LNCaP clone FGC (cell line): ENCODE data around the gene TIMD4.
"Not testable (repeated sequence)": the region's sequence is repeated elsewhere in the genome, so short reads cannot be mapped to it uniquely, and the experiment has no call there.

Source experiments
- DNase-seq: peaks from one replicate; pipeline ENCODE4 v3.0.0-alpha.2; 2011; ENCODE audit warnings: low read depth
- H3K4me3 ChIP-seq: 2 replicates; pipeline ENCODE4 v1.5.1; 2011; ENCODE audit warnings: mild to moderate bottlenecking, low read depth, low read length, control low read depth
- CTCF ChIP-seq: IDR thresholded peaks from 2 replicates; pipeline ENCODE4 v1.5.1; 2012; ENCODE audit warnings: mild to moderate bottlenecking; ENCODE audit not compliant: control insufficient read depth, insufficient read depth; ENCODE audit errors: extremely low read depth

Gene TIMD4

GRCh38 chr5:156971848-156972525, 9.0 kb upstream of the TIMD4 start:
- DNase-seq = peak; percentile 48
- no peak overlapping the region for H3K4me3 ChIP-seq
- no peak for TF ChIP-seq CTCF

GRCh38 chr5:156971415-156971814, 8.4 kb upstream of the TIMD4 start:
- no peak for DNase-seq
- no peak for TF ChIP-seq CTCF
- H3K4me3 ChIP-seq = no peak overlapping the region

- H3K4me3 ChIP-seq, DNase-seq: not testable (repeated sequence)
These were observed 4.4 kb upstream of the TIMD4 start for GRCh38 chr5:156967386-156967785.

GRCh38 chr5:156956321-156956720, 6.7 kb downstream of the TIMD4 start:
- TF ChIP-seq CTCF = no peak
- no peak for DNase-seq

GRCh38 chr5:156951359-156951758, 11.7 kb downstream of the TIMD4 start:
- no peak overlapping the region for H3K4me3 ChIP-seq
- TF ChIP-seq CTCF = no peak
- DNase-seq = no peak

More at GRCh38 chr5:156956321-156956720, 6.7 kb downstream of the TIMD4 start:
- no peak overlapping the region for H3K4me3 ChIP-seq

- no peak for DNase-seq
- no peak overlapping the region for H3K4me3 ChIP-seq
- TF ChIP-seq CTCF = no peak
These were observed 12.3 kb downstream of the TIMD4 start for GRCh38 chr5:156950716-156951115.

GRCh38 chr5:156949424-156949823, 13.6 kb downstream of the TIMD4 start:
- no peak for DNase-seq
- no peak overlapping the region for H3K4me3 ChIP-seq
- no peak for TF ChIP-seq CTCF
